ENCODE results near the gene SLC49A3. TPM values are rescaled to one million over a fixed set of nuclear protein-coding genes. Genes with fewer than 3 reads are reported as not detected.
"Not testable (repeated sequence)": the region's sequence is repeated elsewhere in the genome, so short reads cannot be mapped to it uniquely, and the experiment has no call there.

The SLC49A3 gene
- total and polyA plus RNA-seq, 10 of the 15 experiments (the other 5 are each of a cell fraction or from before 2014, with no cell fraction given): 0.09 to 0.85 (median 0.18) TPM; not detected in 4

DNA sequence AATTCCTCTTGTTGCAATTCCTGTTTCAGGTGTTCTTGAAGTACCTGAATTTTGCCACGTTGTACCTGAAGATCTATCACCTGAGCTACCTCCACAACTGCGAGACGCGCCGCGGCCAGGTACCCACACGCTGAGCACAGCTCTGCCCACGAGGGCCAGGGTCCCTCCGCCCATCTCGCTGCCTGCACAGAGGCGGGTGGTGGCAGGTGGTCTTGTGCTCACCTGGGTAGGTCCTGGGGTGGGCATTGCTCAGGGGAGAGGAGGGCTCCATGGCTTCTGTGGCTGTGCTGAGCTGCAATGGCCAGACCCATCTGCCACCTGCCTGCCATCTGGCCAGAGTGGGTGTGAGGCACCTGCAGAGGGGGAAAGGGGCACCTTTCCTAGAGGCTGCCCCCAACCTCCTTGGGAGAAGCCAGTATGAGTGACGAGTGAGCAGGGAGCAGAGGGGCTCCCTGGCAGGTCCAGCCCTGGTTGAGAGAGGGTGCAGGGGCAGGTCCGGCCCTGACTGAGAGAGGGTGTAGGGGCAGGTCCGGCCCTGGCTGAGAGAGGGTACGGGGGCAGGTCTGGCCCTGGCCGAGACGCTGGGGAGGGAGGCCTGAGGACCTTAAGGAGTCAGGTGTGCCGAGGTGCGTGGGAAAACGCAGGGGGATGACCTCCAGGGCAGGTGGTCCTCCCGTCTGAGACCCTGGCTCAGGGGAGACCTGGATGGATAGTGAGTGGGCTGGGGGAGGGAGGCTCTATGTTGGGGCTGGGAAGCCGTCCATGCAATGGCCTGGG, 52.9 kb downstream of the SLC49A3 start (continued):
- no peak for TF ChIP-seq CREB1 (IDR thresholded peaks at IDR 0.05; ENCODE audit: low read depth)
- TF ChIP-seq ETV6 (conservative IDR thresholded peaks at IDR 0.05 in 1 of 2, IDR thresholded peaks at IDR 0.05 in 1 of 2; ENCODE audit: borderline replicate concordance in 1 of 2, low read depth in 1 of 2): no peak
- no peak for TF ChIP-seq RELA (IDR thresholded peaks at IDR 0.05; ENCODE audit: borderline replicate concordance, partially characterized antibody)
- TF ChIP-seq NR2C2 (IDR thresholded peaks at IDR 0.05; ENCODE audit: borderline replicate concordance, control insufficient read depth, insufficient read length, low read depth): no peak
- TF ChIP-seq DPF2 (IDR thresholded peaks at IDR 0.05): no peak
- no peak for TF ChIP-seq TARDBP (IDR thresholded peaks at IDR 0.05; ENCODE audit: borderline replicate concordance)

DNA sequence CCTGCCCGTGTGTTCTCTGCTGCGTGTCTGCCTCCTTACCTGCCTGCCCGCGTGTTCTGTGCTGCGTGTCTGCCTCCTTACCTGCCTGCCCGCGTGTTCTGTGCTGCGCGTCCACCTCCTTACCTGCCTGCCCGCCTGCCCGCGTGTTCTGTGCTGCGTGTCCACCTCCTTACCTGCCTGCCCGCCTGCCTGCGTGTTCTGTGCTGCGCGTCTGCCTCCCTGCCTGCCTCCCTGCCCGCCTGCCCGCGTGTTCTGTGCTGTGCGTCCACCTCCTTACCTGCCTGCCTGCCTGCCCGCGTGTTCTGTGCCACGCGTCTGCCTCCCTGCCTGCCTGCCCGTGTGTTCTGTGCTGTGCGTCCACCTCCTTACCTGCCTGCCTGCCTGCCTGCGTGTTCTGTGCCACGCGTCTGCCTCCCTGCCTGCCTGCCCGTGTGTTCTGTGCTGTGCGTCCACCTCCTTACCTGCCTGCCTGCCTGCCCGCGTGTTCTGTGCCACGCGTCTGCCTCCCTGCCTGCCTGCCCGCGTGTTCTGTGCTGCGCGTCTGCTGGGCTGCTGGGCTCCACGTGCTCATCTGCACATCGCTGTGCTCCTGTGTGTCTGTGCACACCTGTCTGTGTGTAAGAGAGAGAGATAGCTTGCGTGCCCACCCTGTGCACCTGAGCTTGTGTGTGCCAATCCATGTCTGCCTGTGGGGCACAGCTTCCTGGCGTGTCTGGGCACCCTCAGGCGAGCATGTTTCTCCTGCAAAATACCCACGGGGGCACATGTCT, 53.7 kb downstream of the SLC49A3 start:
- CTCF ChIA-PET, POLR2A ChIA-PET: not testable (repeated sequence)

More for the DNA sequence above, 53.7 kb downstream of the SLC49A3 start:
- H2AFZ ChIP-seq (ENCODE audit: control insufficient read depth, low read depth, low read length); FAIRE-seq; H3K4me2 ChIP-seq (ENCODE audit: control insufficient read depth, insufficient read depth); H3K36me3 ChIP-seq (ENCODE audit: control insufficient read depth in 2 of 2, insufficient read depth in 2 of 2, low read length in 1 of 2); H3K4me3 ChIP-seq; H3K27me3 ChIP-seq (replicated peaks in 1 of 2; ENCODE audit: control insufficient read depth in 2 of 2, insufficient read depth in 2 of 2, low read length in 1 of 2); DNase-seq (ENCODE audit: low read depth, low spot score); H3K79me2 ChIP-seq (ENCODE audit: control insufficient read depth, insufficient read depth, low read length); ATAC-seq; H3K27ac ChIP-seq (ENCODE audit: control insufficient read depth, insufficient read depth); intact Hi-C loops (cut with micrococcal nuclease; ENCODE audit: unreplicated experiment); H3K9me3 ChIP-seq (replicated peaks; ENCODE audit: control insufficient read depth, insufficient read depth, low read length); BruUV-seq (replicated peaks); SMC1A ChIA-PET (ENCODE audit: uncharacterized antibody, unreplicated experiment); H4K20me1 ChIP-seq (ENCODE audit: control insufficient read depth, insufficient read depth); H3K4me1 ChIP-seq (ENCODE audit: control insufficient read depth, insufficient read depth, low read length); in situ Hi-C loops (cut with MboI); H3K9ac ChIP-seq (ENCODE audit: control insufficient read depth, insufficient read depth, low read length); RAD21 ChIA-PET (ENCODE audit: unreplicated experiment): not testable (repeated sequence)
- 83% methylated on average over 33 of the region's 46 CpGs for WGBS (ENCODE audit: insufficient coverage, insufficient replicate concordance, low lambda C conversion rate, missing lambda C conversion rate)

All from GM12878 (cell line).